Keratinocyte (primary cell): ENCODE results near the gene CCDC167.

Experiments used
- CTCF ChIP-seq, 3 experiments: IDR thresholded peaks in 1 of 3; conservative IDR thresholded peaks in 1 of 3; optimal IDR thresholded peaks in 1 of 3; 2 replicates in 2 of 3; 3 replicates in 1 of 3; pipeline versions ENCODE3 to v1.5.1; 2011; ENCODE audit warnings: low read length in 3 of 3, mild to moderate bottlenecking in 3 of 3, moderate library complexity in 2 of 3, control low read depth in 1 of 3, inconsistent platforms in 1 of 3; ENCODE audit not compliant: insufficient read depth in 2 of 3; ENCODE audit errors: extremely low read depth in 1 of 3
- EZH2 ChIP-seq: IDR thresholded peaks from one replicate; pipeline ENCODE4 v1.6.1; 2012; ENCODE audit warnings: inconsistent platforms, mild to moderate bottlenecking, low read length, moderate library complexity

- TF ChIP-seq CTCF (optimal IDR thresholded peaks at IDR 0.05 in 1 of 3, IDR thresholded peaks at IDR 0.05 in 1 of 3, conservative IDR thresholded peaks at IDR 0.05 in 1 of 3; ENCODE audit: extremely low read depth in 1 of 3, insufficient read depth in 2 of 3, low read length in 3 of 3): no peak
- no peak for TF ChIP-seq EZH2
Measured at GRCh38 chr6:37479266-37479854, 20.3 kb downstream of the CCDC167 start.
